Natural killer cell (primary cell): ENCODE results near the gene ADM. TPM values are rescaled to one million over a fixed set of nuclear protein-coding genes. Genes with fewer than 3 reads are reported as not detected.

Source experiments
- ATAC-seq, 3 donors: fragments of 150-1000 bp in 2 of 3; fragments of 200-7000 bp in 1 of 3; cut with Tn5 transposase; 1 replicate in 1 of 3; 2 replicates in 2 of 3; pipeline ENCODE4 v1.10.0; 2021; ENCODE audit warnings: mild to moderate bottlenecking in 2 of 3, moderate library complexity in 2 of 3
- DNase-seq, 2 donors: peaks; one replicate each; pipeline versions ENCODE4 v3.0.0 to v3.0.0-alpha.2; 2013 to 2021; ENCODE audit warnings: mixed read lengths in 1 of 2
- H3K27ac ChIP-seq: one replicate; pipeline ENCODE4 v1.5.1; 2013; ENCODE audit warnings: mild to moderate bottlenecking, low read length
- H3K27me3 ChIP-seq: one replicate; pipeline ENCODE4 v1.6.1; 2013; ENCODE audit warnings: low read length; ENCODE audit not compliant: control insufficient read depth, insufficient read depth
- H3K36me3 ChIP-seq: one replicate; pipeline ENCODE4 v1.6.1; 2013; ENCODE audit warnings: low read length; ENCODE audit not compliant: control insufficient read depth, insufficient read depth
- H3K4me1 ChIP-seq: one replicate; pipeline ENCODE4 v1.6.1; 2013; ENCODE audit warnings: low read length; ENCODE audit not compliant: control insufficient read depth, insufficient read depth
- H3K4me3 ChIP-seq: one replicate; pipeline ENCODE4 v1.5.1; 2013; ENCODE audit warnings: low read length
- H3K9me3 ChIP-seq: one replicate; pipeline ENCODE4 v1.6.1; 2013; ENCODE audit warnings: low read length; ENCODE audit not compliant: control insufficient read depth, insufficient read depth
- H3K27ac Mint-ChIP-seq, 2 donors: one replicate each; pipeline ENCODE4 v1.8.0; 2022; ENCODE audit warnings: mild to moderate bottlenecking in 2 of 2, mixed read lengths in 2 of 2, moderate library complexity in 1 of 2
- H3K27me3 Mint-ChIP-seq, 2 donors: one replicate each; pipeline ENCODE4 v1.8.0; 2022; ENCODE audit warnings: low read depth in 2 of 2, mixed read lengths in 2 of 2
- H3K36me3 Mint-ChIP-seq: one replicate; pipeline ENCODE4 v1.8.0; 2022; ENCODE audit warnings: mixed read lengths
- H3K4me1 Mint-ChIP-seq, 2 donors: one replicate each; pipeline ENCODE4 v1.8.0; 2022; ENCODE audit warnings: mixed read lengths in 2 of 2
- H3K4me3 Mint-ChIP-seq: one replicate; pipeline ENCODE4 v1.8.0; 2022; ENCODE audit warnings: mild to moderate bottlenecking, moderate library complexity, mixed read lengths
- H3K9me3 Mint-ChIP-seq, 2 donors: one replicate each; pipeline ENCODE4 v1.8.0; 2022; ENCODE audit warnings: mixed read lengths in 2 of 2
- WGBS: methylation state at CpG from one replicate; pipeline ENCODE4 v1.1.7; 2013; ENCODE audit warnings: missing lambda C conversion rate; ENCODE audit not compliant: insufficient coverage; 5-methylcytosine and 5-hydroxymethylcytosine counted together
- intact Hi-C: fragments of 100-400 bp; cut with micrococcal nuclease; formaldehyde crosslinking; loops from one replicate; pipeline ENCODE4 v1.14.2; 2022
- total RNA-seq, 4 donors: library from RNA; stranded (reverse); fragments of 120-200 nt in 1 of 4; gene quantifications; one replicate each; pipeline versions ENCODE4 v1.2.3 to v1.2.4, GENCODE V29; 2013 to 2022
- TF ChIP-seq, protein P1 (sequence below): fragments of 200-600 bp; IDR thresholded peaks from one replicate; pipeline ENCODE4 v1.8.0; 2022; ENCODE audit warnings: antibody characterized with exemption

The ADM gene
- total RNA-seq, 3 donors from 2014 or later (not counting 1 experiment from before 2014, with no cell fraction given), result 0.82 to 7.0 (median 5.8) TPM

DNA sequence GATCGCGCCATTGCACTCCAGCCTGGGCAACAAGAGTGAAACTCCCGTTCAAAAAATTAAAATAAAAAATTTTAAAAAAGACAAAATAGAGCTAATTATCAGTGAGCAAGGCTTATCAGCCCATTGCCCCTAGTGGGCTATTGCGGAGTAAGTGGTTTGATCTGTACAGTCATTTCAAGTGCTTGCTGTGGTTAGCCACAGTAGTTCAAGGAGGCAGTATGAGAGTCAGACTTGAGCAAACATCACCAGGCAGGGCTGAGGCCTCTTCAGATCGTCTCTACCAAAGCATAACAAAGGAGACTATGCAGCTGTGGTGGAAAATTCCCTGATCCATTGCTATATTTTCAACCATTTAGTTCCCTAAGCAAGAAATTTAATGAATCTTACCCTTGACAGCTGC lies 6.5 kb upstream of the ADM start:
- Mint-ChIP-seq H3K4me1 (peaks cover 28 to 29% of the 10 kb centered on the region in 2 donors), H3K27ac (no peak overlapping the region), H3K4me3 (no peak overlapping the region), H3K27me3 (peaks cover 25 to 29% of the 10 kb centered on the region in 2 donors), H3K36me3 (peaks cover 6% of the 10 kb centered on the region), H3K9me3 (no peaks in the 10 kb centered on the region)
- Histone ChIP-seq H3K9me3 (no peaks in the 10 kb centered on the region), H3K4me3 (no peak overlapping the region), H3K4me1 (peaks cover 29% of the 10 kb centered on the region), H3K27me3 (peaks cover 24% of the 10 kb centered on the region), H3K27ac (no peak overlapping the region), H3K36me3 (no peaks in the 10 kb centered on the region)
- DNase-seq (peak in 1 of 2 donors; percentile 79), ATAC-seq (peak; percentile 51 to 70 (median 70))
- TF ChIP-seq, protein P1, sequence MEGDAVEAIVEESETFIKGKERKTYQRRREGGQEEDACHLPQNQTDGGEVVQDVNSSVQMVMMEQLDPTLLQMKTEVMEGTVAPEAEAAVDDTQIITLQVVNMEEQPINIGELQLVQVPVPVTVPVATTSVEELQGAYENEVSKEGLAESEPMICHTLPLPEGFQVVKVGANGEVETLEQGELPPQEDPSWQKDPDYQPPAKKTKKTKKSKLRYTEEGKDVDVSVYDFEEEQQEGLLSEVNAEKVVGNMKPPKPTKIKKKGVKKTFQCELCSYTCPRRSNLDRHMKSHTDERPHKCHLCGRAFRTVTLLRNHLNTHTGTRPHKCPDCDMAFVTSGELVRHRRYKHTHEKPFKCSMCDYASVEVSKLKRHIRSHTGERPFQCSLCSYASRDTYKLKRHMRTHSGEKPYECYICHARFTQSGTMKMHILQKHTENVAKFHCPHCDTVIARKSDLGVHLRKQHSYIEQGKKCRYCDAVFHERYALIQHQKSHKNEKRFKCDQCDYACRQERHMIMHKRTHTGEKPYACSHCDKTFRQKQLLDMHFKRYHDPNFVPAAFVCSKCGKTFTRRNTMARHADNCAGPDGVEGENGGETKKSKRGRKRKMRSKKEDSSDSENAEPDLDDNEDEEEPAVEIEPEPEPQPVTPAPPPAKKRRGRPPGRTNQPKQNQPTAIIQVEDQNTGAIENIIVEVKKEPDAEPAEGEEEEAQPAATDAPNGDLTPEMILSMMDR, result no peak
- intact Hi-C loops, result no loop called here
- 47% methylated on average over 5 of the region's 5 CpGs for WGBS

DNA sequence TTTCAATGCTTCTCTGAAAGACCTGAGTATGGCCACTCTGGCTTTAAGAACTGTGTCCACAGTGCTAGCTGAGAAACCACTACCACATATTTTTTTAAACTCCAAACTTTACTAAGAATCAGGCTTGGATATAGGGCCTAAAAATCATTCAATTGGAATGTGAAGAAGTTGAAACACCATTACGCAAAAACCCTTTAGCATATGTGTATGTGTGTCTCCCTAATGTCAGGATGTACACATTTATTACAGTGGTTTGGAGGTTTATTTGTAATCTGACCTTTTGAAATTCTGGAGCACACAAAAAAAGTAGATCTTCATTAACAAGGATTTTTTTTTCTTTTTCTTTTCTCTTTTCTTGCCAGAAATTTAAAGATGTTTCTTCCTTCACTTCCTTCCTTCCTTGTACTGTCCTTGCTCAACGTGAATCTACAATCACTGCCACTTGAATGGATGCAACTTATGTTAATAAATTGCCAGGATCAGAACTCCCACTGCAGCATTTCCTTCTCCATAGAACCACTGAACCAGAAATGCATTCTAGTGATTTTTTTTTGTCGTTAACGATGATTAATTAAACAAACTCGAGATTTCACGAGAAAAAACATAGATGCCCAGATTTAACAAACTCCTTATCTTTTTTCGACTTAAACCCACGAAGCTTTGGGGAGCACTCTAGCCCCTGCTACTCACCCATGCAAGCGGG lies 3.1 kb upstream of the ADM start:
- no peaks in the 10 kb centered on the region for H3K36me3 Mint-ChIP-seq
- TF ChIP-seq, protein P1, result no peak
- intact Hi-C loops, result loop anchor here (10.0 kb wide), 2 partner anchors 433 to 767 kb away; no protein-coding TSS in a partner anchor
- Histone ChIP-seq H3K27ac (no peak overlapping the region), H3K9me3 (no peaks in the 10 kb centered on the region), H3K36me3 (no peaks in the 10 kb centered on the region), H3K27me3 (peaks cover 15% of the 10 kb centered on the region), H3K4me1 (peaks cover 49% of the 10 kb centered on the region), H3K4me3 (no peak overlapping the region)
- 74% methylated on average over 9 of the region's 9 CpGs for WGBS
- peak overlapping the region; percentile 65 to 86 for H3K27ac Mint-ChIP-seq
- no peaks in the 10 kb centered on the region for H3K9me3 Mint-ChIP-seq
- ATAC-seq (no peak), DNase-seq (no peak)
- peak overlapping the region; percentile 94 for H3K4me3 Mint-ChIP-seq
- peaks cover 11 to 21% of the 10 kb centered on the region in 2 donors for H3K27me3 Mint-ChIP-seq
- peaks cover 42 to 51% of the 10 kb centered on the region in 2 donors for H3K4me1 Mint-ChIP-seq

DNA sequence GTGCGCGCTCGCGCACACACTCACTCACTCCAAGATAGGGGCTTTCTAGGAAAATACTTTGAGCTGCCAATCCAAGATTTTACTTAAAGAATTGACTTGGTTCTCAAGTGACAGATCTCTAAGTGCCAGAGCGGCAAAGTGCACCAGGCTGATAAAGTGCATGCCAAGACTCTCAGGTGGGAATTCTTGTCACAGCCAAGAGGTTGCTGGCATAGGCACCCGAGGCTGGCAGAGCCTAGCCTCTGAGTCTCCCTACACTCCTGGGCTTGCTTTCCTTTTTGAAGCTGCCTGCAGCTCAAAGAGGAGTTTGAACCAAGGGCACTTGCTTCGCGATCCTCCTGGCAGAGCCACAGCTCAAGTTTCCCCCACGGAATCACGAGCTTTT lies 2.5 kb upstream of the ADM start:
- 43% methylated on average over 10 of the region's 10 CpGs for WGBS
- H3K27ac ChIP-seq, result peak overlapping the region; percentile 41
- peaks cover 18% of the 10 kb centered on the region for H3K27me3 ChIP-seq
- H3K36me3 ChIP-seq, result no peaks in the 10 kb centered on the region
- no peaks in the 10 kb centered on the region for H3K36me3 Mint-ChIP-seq
- peak overlapping the region; percentile 94 for H3K4me3 Mint-ChIP-seq
- peaks cover 54% of the 10 kb centered on the region for H3K4me1 ChIP-seq
- DNase-seq, result no peak
- H3K9me3 ChIP-seq, result no peaks in the 10 kb centered on the region
- H3K27me3 Mint-ChIP-seq, result peaks cover 8 to 24% of the 10 kb centered on the region in 2 donors
- intact Hi-C loops, result loop anchor here (10.0 kb wide), 2 partner anchors 432 to 768 kb away; no protein-coding TSS in a partner anchor
- H3K4me3 ChIP-seq, result peak overlapping the region; percentile 85
- TF ChIP-seq, protein P1, result no peak
- peak overlapping the region; percentile 65 to 86 for H3K27ac Mint-ChIP-seq
- no peak for ATAC-seq
- H3K9me3 Mint-ChIP-seq, result no peaks in the 10 kb centered on the region
- H3K4me1 Mint-ChIP-seq, result peaks cover 48 to 56% of the 10 kb centered on the region in 2 donors
